Measurements from ENCODE around the gene STOML1. TPM values are rescaled to one million over a fixed set of nuclear protein-coding genes. Genes with fewer than 3 reads are reported as not detected.
"Not testable (repeated sequence)": the region's sequence is repeated elsewhere in the genome, so short reads cannot be mapped to it uniquely, and the experiment has no call there.

The STOML1 gene
- total RNA-seq, 1 experiment from 2014 or later = 6.9 TPM

GRCh38 chr15:73962433-73962832 is 29.7 kb downstream of the STOML1 start:
- H3K27ac ChIP-seq (ENCODE audit: low read length) = no peak overlapping the region
- in situ Hi-C loops (cut with HindIII; ENCODE audit: low pct_unique_long_range_greater_than_20kb, low sequenced_read_pairs) (no loop called here), intact Hi-C loops (cut with micrococcal nuclease; ENCODE audit: unreplicated experiment) (no loop called here)
- ChIA-PET CTCF (interaction anchor here (0.7 kb wide), 1 partner anchor 358 kb away, joined by 3 read pairs; no protein-coding TSS in a partner anchor), POLR2A (no interaction called here)
- ATAC-seq = no peak
- H3K9me3 ChIP-seq (ENCODE audit: control insufficient read depth, insufficient read depth, low read depth, low read length) = no peaks in the 10 kb centered on the region
- no peaks in the 10 kb centered on the region for H3K36me3 ChIP-seq (ENCODE audit: control insufficient read depth, insufficient read depth, low read length)
- DNase-seq (ENCODE audit: low read depth, low spot score) = no peak
- no peak overlapping the region for H3K4me3 ChIP-seq (ENCODE audit: low read depth in 2 of 2, low read length in 2 of 2)
- H3K4me1 ChIP-seq (ENCODE audit: control insufficient read depth, insufficient read depth, low read length) = no peaks in the 10 kb centered on the region
- H3K27me3 ChIP-seq (ENCODE audit: control insufficient read depth, insufficient read depth, low read length) = no peaks in the 10 kb centered on the region
- BruUV-seq (replicated peaks) = no TSS peak
- TF ChIP-seq TCF7L2 (IDR thresholded peaks at IDR 0.05; ENCODE audit: low read depth, low read length) = no peak

- CTCF ChIA-PET = interaction anchor here (2.8 kb wide), 1 partner anchor 9 kb away, joined by 8 read pairs; no protein-coding TSS in a partner anchor
- BruUV-seq (replicated peaks); H3K27me3 ChIP-seq (ENCODE audit: control insufficient read depth, insufficient read depth, low read length); POLR2A ChIA-PET; H3K27ac ChIP-seq (ENCODE audit: low read length); H3K4me1 ChIP-seq (ENCODE audit: control insufficient read depth, insufficient read depth, low read length); H3K36me3 ChIP-seq (ENCODE audit: control insufficient read depth, insufficient read depth, low read length); ATAC-seq; DNase-seq (ENCODE audit: low read depth, low spot score); in situ Hi-C loops (cut with HindIII; ENCODE audit: low pct_unique_long_range_greater_than_20kb, low sequenced_read_pairs); H3K9me3 ChIP-seq (ENCODE audit: control insufficient read depth, insufficient read depth, low read depth, low read length); intact Hi-C loops (cut with micrococcal nuclease; ENCODE audit: unreplicated experiment); H3K4me3 ChIP-seq (ENCODE audit: low read depth in 2 of 2, low read length in 2 of 2): not testable (repeated sequence)
Observed at GRCh38 chr15:73960472-73961070, 31.5 kb downstream of the STOML1 start.

- TF ChIP-seq REST (IDR thresholded peaks at IDR 0.05; ENCODE audit: insufficient read depth in 1 of 2, low read depth in 2 of 2, low read length in 1 of 2) (no peak), SIN3A (IDR thresholded peaks at IDR 0.05; ENCODE audit: borderline replicate concordance, insufficient read depth, low read depth, low read length) (no peak), TCF7L2 (IDR thresholded peaks at IDR 0.05; ENCODE audit: low read depth, low read length) (no peak), CTCF (IDR thresholded peaks at IDR 0.05) (no peak), POLR2AphosphoS5 (IDR thresholded peaks at IDR 0.05; ENCODE audit: low read depth, low read length) (no peak)
- ChIA-PET POLR2A (no interaction called here), CTCF (interaction anchor here (2.8 kb wide), 1 partner anchor 9 kb away, joined by 8 read pairs; no protein-coding TSS in a partner anchor)
- no peaks in the 10 kb centered on the region for H3K27me3 ChIP-seq (ENCODE audit: control insufficient read depth, insufficient read depth, low read length)
- in situ Hi-C loops (cut with HindIII; ENCODE audit: low pct_unique_long_range_greater_than_20kb, low sequenced_read_pairs) = no loop called here
- no peak overlapping the region for H3K27ac ChIP-seq (ENCODE audit: low read length)
- intact Hi-C loops (cut with micrococcal nuclease; ENCODE audit: unreplicated experiment) = no loop called here
- no TSS peak for BruUV-seq (replicated peaks)
- H3K4me1 ChIP-seq (ENCODE audit: control insufficient read depth, insufficient read depth, low read length) = no peaks in the 10 kb centered on the region
- no peaks in the 10 kb centered on the region for H3K36me3 ChIP-seq (ENCODE audit: control insufficient read depth, insufficient read depth, low read length)
- ATAC-seq (no peak), DNase-seq (ENCODE audit: low read depth, low spot score) (no peak)
- no peaks in the 10 kb centered on the region for H3K9me3 ChIP-seq (ENCODE audit: control insufficient read depth, insufficient read depth, low read depth, low read length)
- no peak overlapping the region for H3K4me3 ChIP-seq (ENCODE audit: low read depth in 2 of 2, low read length in 2 of 2)
Observed at GRCh38 chr15:73959801-73960200, 32.3 kb downstream of the STOML1 start.

Data from Panc1 (cell line).